NCI-H524 treated with DMSO at 0.1 percent for 48 hours (cell line): ENCODE data around the gene SORL1.
A peak's percentile ranks its signal among the peaks of the same experiment; 100 is the strongest.

Source experiments
- DNase-seq: peaks from one replicate; lab custom pipeline; 2025; lab: John Stamatoyannopoulos, UW

The SORL1 gene

DNA sequence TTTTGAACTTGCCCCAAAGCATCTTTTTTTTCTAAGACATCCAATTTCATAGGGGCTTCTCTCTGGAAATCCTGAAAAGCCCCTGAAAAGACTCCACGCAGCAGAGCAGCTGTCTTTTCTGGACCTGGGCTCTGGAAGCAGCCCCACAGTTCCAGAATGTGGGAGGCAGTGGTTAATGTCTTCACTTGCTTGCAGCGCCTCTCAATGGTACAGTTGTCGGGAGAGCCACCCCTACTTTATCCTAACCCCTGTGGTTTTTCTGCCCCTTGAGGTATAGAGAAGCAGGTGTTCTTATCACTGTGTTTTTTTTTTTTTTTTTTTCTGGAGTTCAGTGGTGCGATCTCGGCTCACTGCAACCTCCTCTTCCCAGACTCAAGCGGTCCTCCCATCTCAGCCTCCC is 84.0 kb downstream of the SORL1 start:
- no peak for DNase-seq

GRCh38 chr11:121538054-121538453 is 85.9 kb downstream of the SORL1 start:
- no peak for DNase-seq

DNA sequence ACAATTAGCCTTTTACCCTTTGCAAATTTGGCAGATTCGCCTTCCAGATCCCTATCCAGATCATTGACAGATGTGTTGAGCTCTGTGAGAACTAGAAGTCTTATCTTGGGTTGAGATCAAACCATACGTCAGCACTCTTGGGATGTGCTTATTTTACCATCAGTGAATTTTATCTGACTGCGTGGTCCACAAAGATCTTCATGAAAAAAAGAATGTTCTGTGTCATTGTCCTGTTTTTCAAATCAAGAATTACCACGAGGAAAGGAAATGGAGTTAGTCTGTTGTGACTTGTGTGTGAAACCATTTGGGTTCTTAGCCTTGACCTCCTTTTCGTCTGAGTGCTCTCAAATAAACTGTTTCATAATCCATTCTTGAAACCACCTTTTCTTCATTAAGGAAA is 86.9 kb downstream of the SORL1 start:
- DNase-seq: no peak

DNA sequence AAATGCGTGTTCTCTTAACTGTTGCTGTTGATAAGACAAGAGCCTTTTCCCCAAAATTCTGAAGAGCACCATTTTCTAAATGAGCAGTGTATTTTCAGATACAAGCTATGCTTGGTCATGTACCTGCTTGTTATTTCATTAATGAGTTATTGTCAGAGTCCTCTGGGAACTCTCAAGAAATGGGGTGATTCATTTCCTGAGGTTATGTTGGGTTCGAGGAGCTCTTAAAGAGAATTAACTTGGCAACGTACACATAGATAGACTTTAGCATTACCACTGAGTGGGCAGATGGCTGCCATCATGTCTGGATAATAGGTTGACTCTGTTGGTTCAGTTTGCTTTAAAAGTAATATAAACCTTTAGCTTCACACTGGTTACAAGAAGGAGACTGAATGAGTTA is 88.5 kb downstream of the SORL1 start:
- DNase-seq: peak; percentile 61

DNA sequence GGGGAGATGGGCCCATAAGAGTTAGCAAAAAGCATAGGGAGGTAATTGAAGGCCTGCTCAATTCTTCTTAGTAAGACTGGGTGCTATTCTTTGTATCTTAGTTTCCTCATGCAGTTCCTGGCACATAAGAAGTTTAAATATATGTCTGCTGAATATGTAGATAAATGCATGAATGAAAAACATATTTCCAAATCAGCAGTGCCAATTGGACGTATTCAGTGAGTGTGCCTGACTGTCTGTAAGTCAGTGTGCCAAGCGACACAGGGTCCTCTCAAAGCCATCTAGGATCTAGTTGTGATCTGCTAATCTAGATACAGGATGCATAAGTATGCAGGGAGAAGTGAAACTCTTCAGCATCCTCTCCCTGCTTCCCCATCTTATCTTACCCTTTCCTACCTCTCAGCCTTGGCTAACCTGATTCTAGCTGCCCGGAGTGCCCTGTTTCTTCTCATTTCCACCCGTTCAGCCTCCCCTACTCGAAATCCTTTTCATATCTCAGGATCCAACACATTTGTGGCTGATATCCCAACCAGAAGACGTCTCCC is 91.8 kb downstream of the SORL1 start:
- no peak for DNase-seq

GRCh38 chr11:121544956-121545355 is 92.8 kb downstream of the SORL1 start:
- no peak for DNase-seq

DNA sequence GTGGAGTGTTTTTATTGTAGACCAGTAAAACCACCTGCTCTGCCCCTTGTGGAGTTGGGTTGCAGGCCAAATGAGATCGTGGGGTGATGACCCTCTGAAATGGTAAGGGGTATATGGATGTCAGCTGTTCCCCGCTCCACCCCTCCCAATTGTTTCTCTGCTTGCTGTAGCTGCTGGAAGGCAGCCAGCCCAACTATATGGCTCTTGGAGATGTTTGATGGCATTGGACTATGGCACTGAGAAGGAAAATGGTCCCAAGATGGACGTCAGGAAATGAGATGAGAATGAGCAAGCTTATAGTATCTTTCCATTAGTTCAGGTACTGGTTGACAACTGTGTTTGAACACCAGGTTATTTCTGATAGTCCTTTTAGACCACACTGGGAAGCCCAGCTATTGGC is 95.5 kb downstream of the SORL1 start:
- no peak for DNase-seq

DNA sequence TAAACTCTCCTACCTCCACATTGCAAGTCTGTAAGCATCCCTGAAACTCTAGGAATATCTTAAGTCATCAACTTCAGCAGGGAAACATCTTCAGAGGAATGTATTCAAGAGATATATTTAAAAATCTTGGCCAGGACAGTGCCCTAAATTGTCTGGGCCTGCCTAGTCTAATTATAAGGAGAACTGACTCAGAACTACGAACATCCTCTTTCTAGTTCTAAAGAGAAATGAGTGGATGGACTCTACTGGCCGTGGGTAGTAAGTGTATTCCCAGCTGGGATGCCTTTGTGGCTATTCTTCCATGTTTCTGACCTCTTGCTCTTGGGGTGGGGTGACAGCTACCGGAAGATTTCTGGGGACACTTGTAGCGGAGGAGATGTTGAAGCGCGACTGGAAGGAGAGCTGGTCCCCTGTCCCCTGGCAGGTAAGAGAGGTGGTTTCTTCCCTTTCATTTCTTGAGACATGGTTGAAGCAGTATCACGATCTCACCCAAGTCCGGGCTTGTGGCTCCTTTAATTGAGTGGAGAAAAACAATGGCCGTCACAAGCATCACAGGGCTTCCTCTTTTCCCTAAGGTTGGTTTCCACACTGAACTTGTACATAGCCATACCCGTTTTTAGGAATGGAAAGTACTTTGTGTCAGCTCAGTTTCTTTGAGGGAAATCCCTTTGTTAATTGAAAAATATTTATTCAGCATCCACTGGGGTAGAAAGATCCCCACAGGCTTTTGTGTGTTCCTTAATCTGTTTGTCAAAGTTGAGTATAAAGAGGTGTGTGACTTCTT is 98.3 kb downstream of the SORL1 start:
- DNase-seq: no peak

DNA sequence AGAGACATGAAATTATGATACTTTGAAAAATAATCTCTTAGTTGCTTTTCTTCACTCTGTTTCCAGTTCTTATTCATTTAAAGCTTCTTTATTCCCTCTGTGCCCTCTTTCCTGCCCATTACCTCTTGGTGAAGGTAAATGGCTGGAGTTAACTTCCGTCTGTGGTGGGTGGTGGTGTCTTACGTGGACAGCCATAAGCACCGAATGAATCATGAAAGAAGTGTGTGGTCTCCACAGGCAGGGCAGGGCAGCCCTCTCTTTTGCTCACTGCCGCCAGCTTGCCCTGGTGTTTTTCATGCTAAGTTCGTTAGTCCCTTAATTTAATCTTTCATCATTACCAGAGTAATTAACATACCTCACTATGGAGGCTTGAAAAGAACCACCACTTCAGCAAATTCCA is 99.3 kb downstream of the SORL1 start:
- DNase-seq: no peak

- no peak for DNase-seq
Observed at GRCh38 chr11:121552154-121552553, 100.0 kb downstream of the SORL1 start.

DNA sequence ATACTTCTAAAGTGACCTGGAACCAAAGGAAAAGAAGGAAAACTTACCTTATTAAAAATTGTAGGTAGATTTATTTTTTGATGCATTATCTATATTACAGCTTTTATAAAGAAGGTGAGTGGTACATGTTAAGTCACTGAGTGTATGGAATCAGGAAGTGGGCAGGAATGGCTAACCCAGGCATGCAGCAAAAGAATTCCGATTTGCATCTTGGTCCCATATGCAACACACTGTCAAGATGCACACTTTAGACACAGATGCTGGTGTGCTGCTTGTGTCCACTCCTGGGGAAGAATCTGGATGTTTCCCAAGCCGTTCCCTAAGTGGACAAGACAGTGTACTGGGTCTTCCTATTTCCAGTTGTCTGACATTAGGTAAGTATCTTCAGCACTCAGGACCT is 100.5 kb downstream of the SORL1 start:
- DNase-seq: no peak

- DNase-seq: no peak
Observed at GRCh38 chr11:121553389-121553788, 101.3 kb downstream of the SORL1 start.

- no peak for DNase-seq
Observed at GRCh38 chr11:121553806-121554205, 101.7 kb downstream of the SORL1 start.

GRCh38 chr11:121554552-121554951 is 102.4 kb downstream of the SORL1 start:
- DNase-seq: no peak

DNA sequence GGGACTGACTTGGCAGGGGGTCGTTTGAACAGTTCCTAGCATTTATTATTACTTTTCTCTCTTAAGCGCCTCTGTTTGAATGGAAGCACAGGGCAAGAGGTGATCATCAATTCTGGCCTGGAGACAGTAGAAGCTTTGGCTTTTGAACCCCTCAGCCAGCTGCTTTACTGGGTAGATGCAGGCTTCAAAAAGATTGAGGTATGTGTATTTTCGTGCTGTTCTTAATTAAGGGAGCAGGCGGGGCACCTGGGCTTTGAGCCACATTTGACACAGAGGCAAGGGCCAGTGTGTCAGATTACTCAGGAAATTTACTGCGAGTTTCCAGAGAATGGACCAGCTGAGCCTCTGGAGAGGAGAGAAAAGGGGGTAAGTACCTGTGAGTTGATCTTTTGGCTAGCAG is 103.0 kb downstream of the SORL1 start:
- no peak for DNase-seq

DNA sequence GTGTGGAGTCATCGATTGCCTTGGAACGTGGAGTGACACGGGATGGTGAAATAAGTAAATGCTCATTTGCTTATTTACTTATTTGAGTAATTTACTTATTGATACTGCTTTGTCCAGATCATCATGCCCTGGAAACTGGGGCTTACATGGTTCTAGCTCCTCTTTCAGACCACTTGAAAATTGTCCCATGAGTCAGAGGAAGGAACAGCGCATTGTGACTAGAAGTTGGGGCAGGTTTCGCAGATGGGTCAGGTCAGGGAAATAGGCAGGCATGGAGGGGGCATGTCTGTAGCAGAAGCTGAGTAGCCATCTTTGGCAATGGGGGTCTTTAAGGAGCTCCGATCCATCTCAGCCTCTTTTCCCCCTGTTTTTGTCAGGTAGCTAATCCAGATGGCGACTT is 104.8 kb downstream of the SORL1 start:
- DNase-seq: no peak

DNA sequence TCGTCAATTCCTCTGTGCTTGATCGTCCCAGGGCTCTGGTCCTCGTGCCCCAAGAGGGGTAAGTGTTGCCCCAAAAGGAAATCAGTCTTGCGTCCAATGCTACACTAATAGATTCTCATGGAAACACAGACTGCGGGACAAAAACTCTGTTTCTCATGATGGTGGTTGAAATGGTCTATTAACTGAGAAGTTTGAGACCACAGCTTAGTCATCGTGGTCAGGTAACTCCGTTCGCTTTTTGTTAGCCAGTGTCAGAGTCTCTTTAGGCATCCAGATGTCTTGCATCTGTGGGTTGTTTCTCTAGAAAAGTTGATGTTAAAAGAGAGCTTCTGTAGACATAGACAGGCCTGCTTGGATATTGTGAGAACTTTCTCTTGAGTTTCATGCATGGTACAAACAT is 105.2 kb downstream of the SORL1 start:
- DNase-seq: no peak

GRCh38 chr11:121559606-121560200 is 107.6 kb downstream of the SORL1 start:
- DNase-seq: no peak

GRCh38 chr11:121560236-121560635 is 108.1 kb downstream of the SORL1 start:
- no peak for DNase-seq

DNA sequence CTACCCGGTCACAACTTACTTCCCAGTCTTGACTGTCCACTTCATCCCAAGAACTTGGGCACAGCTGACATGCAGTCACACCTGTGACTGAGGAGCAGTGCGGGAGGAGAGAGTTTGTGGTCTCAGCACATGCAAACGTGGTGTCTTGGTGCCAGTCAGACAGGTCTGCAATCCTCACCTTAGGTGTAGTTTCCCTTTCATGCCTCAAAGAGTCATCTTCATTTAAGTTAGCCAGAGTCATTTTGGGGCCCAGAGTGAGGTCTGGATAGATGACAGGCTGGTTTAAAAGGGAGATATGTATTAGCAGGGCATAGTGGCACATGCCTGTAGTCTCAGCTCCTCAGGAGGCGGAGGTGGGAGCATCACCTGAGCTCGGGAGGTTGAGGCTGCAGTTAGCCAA is 109.1 kb downstream of the SORL1 start:
- no peak for DNase-seq

DNA sequence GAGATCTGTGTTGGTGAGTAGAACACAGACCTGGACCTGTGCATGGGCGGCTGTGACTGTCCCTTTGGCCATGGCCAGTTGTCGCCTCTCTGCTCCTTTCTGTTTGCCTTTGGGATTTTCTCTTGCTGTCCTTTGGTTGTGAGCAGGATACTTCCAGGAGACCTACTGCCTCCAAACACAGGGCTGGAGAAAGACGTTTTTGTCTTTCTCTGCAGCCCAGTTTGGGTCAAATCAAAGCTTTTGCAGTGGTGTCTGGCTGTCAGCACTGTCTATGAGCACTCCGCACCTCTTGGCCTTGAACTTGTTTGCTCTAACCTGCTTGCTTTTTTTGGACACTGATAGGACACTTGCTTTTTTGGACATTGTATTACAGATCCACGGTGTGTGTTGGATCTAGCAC is 109.6 kb downstream of the SORL1 start:
- DNase-seq: no peak

GRCh38 chr11:121563003-121563402 is 110.9 kb downstream of the SORL1 start:
- DNase-seq: no peak

DNA sequence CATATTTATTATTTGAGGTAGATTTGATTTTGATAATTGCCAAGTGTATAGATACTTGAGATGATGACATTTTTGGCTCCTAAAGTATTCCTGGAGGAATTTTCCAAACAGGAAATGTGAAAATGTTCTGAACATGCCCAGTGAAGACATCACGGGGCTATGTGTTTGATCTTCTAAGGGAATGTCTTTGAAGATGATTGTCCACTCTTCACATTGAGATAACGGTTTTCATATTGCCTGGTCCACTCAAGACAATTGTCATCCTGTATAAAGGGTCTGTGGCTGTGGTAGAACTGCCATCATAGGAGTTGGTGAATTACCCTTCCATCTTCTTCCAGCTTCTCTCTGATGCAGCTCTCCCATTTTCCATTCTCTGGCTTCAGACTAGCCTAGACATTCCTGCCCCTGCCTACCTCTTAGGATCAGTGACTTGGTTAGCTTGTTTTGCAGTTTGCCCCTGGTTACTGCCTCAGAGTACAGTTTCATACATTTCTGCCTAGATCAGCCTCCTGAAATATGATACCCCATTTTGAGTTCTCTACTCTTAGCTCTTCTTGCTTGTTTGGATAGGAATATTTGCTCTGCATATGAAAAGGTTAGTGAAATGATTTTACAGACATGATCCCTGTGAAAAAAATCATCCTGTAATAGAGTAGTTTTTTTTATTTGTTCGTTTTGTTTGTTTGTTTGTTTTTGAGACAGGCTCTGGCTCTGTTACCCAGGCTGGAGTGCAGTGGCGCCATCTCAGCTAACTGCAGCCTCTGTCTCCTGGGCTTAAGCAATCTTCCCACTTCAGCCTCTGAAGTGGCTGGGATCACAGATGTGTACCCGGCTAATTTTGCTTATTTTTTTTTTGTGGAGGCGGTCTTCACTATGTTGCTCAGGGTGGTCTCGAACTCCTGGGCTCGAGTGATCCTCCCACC is 112.0 kb downstream of the SORL1 start:
- DNase-seq: peak; percentile 28
